ENCODE results near the gene PLXNA1.

- TF ChIP-seq CTCF (IDR thresholded peaks at IDR 0.05 in 2 of 3, conservative IDR thresholded peaks at IDR 0.05 in 1 of 3; ENCODE audit: insufficient read depth in 2 of 3, low read depth in 1 of 3, low read length in 3 of 3) (no peak), E2F6 (IDR thresholded peaks at IDR 0.05; ENCODE audit: borderline replicate concordance in 1 of 2, extremely low read depth in 1 of 2, insufficient read depth in 1 of 2, insufficient read length in 1 of 2, low read depth in 1 of 2, low read length in 1 of 2, poor library complexity in 1 of 2, severe bottlenecking in 1 of 2) (peak in 1 of 2 experiments; percentile 66), SMC3 (conservative IDR thresholded peaks at IDR 0.05; ENCODE audit: insufficient read depth, low read depth, low read length) (no peak), CBX3 (IDR thresholded peaks at IDR 0.05; ENCODE audit: borderline replicate concordance in 1 of 2, low read length in 2 of 2) (no peak), MXD1 (CRISPR knock-in tag; IDR thresholded peaks at IDR 0.05; ENCODE audit: borderline replicate concordance, poor library complexity, severe bottlenecking) (no peak), POLR2A (conservative IDR thresholded peaks at IDR 0.05) (no peak), E2F4 (CRISPR knock-in tag; IDR thresholded peaks at IDR 0.05; ENCODE audit: low read depth) (no peak), CEBPB (tag; IDR thresholded peaks at IDR 0.05) (no peak), KAT8 (IDR thresholded peaks at IDR 0.05; ENCODE audit: low read depth) (no peak), ZFP91 (CRISPR knock-in tag; IDR thresholded peaks at IDR 0.05) (no peak)
Measured at GRCh38 chr3:126980266-126980811, 2.6 kb upstream of the PLXNA1 start.

All from K562 (cell line).